Panc1 (cell line): ENCODE results near the gene RUNX1. TPM values are rescaled to one million over a fixed set of nuclear protein-coding genes. Genes with fewer than 3 reads are reported as not detected.

Source experiments
- ATAC-seq: fragments of 200-7000 bp; cut with Tn5 transposase; 2 replicates; pipeline ENCODE4 v1.9.1; 2020; ENCODE audit warnings: mild to moderate bottlenecking, moderate library complexity
- BruUV-seq: library from RNA; stranded (reverse); fragments of 400-500 nt; replicated peaks from 2 replicates; lab custom pipeline; 2021; lab: Mats Ljungman, UMichigan
- CTCF ChIA-PET: fragments of 300-600 bp; sonication (Branson Sonifier 250); formaldehyde crosslinking; loops from one replicate; lab custom pipeline; 2022; ENCODE audit warnings: antibody characterized with exemption; lab: Charles Lee
- POLR2A ChIA-PET: fragments of 300-600 bp; sonication (Branson Sonifier 250); formaldehyde crosslinking; loops from one replicate; lab custom pipeline; 2022; ENCODE audit warnings: antibody characterized with exemption; lab: Charles Lee
- DNase-seq: peaks from one replicate; pipeline ENCODE4 v3.0.0-alpha.2; 2010; ENCODE audit warnings: low read depth, low spot score
- H3K27ac ChIP-seq: 2 replicates; pipeline ENCODE4 v1.5.1; 2011; ENCODE audit warnings: mild to moderate bottlenecking, low read length, inconsistent platforms
- H3K27me3 ChIP-seq: fragments of 200-500 bp; sonication (Bioruptor generic); 2 replicates; pipeline ENCODE4 v1.6.0; 2014; ENCODE audit warnings: low read length, inconsistent platforms; ENCODE audit not compliant: control insufficient read depth, insufficient read depth
- H3K36me3 ChIP-seq: fragments of 200-500 bp; sonication (Bioruptor generic); 2 replicates; pipeline ENCODE4 v1.5.1; 2014; ENCODE audit warnings: inconsistent platforms, mild to moderate bottlenecking, low read length, moderate library complexity; ENCODE audit not compliant: control insufficient read depth, insufficient read depth
- H3K4me1 ChIP-seq: 2 replicates; pipeline ENCODE4 v1.5.1; 2011; ENCODE audit warnings: inconsistent platforms, mild to moderate bottlenecking, low read length, moderate library complexity; ENCODE audit not compliant: control insufficient read depth, insufficient read depth
- H3K4me3 ChIP-seq, 2 experiments: 2 replicates each; pipeline ENCODE4 v1.5.1; 2011 to 2012; ENCODE audit warnings: low read depth in 2 of 2, low read length in 2 of 2, mild to moderate bottlenecking in 2 of 2, inconsistent platforms in 1 of 2, moderate library complexity in 1 of 2
- H3K9me3 ChIP-seq: fragments of 200-500 bp; sonication (Bioruptor generic); 2 replicates; pipeline ENCODE4 v1.5.1; 2014; ENCODE audit warnings: low read depth, mild to moderate bottlenecking, inconsistent platforms, low read length, moderate library complexity; ENCODE audit not compliant: control insufficient read depth, insufficient read depth
- POLR2AphosphoS5 ChIP-seq: IDR thresholded peaks from 2 replicates; pipeline ENCODE4 v1.6.1; 2012; ENCODE audit warnings: mild to moderate bottlenecking, low read depth, low read length, moderate library complexity
- SIN3A ChIP-seq: IDR thresholded peaks from 2 replicates; pipeline ENCODE4 v1.6.1; 2012; ENCODE audit warnings: low read depth, mild to moderate bottlenecking, low read length, moderate library complexity, borderline replicate concordance; ENCODE audit not compliant: insufficient read depth
- TCF7L2 ChIP-seq: IDR thresholded peaks from 2 replicates; pipeline ENCODE4 v1.6.1; 2011; ENCODE audit warnings: mild to moderate bottlenecking, low read depth, low read length, inconsistent platforms
- in situ Hi-C: cut with HindIII; loops from 2 replicates; pipeline ENCODE4 v1.10.0; 2016; ENCODE audit warnings: low sequenced_read_pairs, low pct_unique_long_range_greater_than_20kb
- intact Hi-C: fragments of 100-400 bp; cut with micrococcal nuclease; formaldehyde crosslinking; loops from one replicate; pipeline ENCODE4 v1.10.0; 2022; ENCODE audit not compliant: unreplicated experiment
- total RNA-seq: library from RNA; stranded (reverse); gene quantifications from one replicate; pipeline ENCODE4 v1.2.1, GENCODE V29; 2021; ENCODE audit not compliant: unreplicated experiment
- TF ChIP-seq, protein P1 (sequence below): fragments of 450-650 bp; IDR thresholded peaks from 2 replicates; pipeline ENCODE4 v1.5.1; 2017; ENCODE audit warnings: mild to moderate bottlenecking
- TF ChIP-seq, protein P2 (sequence below), 2 experiments: IDR thresholded peaks; 2 replicates each; pipeline ENCODE4 v1.6.1; 2011 to 2012; ENCODE audit warnings: low read depth in 2 of 2, control low read depth in 1 of 2, low read length in 1 of 2, mild to moderate bottlenecking in 1 of 2, moderate library complexity in 1 of 2; ENCODE audit not compliant: insufficient read depth in 1 of 2

RUNX1 gene
- total RNA-seq, 1 experiment from 2014 or later: 22.4 TPM

DNA sequence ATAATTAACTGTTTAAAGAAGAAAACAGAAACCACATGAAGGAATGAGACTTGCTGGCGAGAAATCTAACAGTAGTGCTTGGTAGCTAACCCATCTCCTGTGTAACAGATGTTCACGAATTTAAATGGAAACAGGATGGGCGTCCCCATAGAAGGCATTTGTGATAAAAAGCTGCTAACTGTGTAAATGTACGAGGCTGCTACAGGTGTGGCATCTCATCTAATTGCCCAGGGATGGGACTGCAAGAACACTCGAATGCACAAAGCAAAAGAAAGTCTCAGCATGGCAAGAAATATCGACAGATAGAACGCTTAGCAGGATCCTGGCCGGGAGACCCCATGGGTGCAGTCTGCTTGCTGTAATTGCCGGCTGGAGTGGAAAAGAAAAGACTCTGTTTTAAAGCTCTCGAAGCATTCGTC is 112.7 kb downstream of the RUNX1 start:
- BruUV-seq: no TSS peak
- in situ Hi-C loops: no loop called here
- no peaks in the 10 kb centered on the region for H3K9me3 ChIP-seq
- ChIA-PET POLR2A (no interaction called here), CTCF (interaction anchor here (0.6 kb wide), 1 partner anchor 1012 kb away, joined by 3 read pairs; no protein-coding TSS in a partner anchor)
- no peaks in the 10 kb centered on the region for H3K4me1 ChIP-seq
- H3K4me3 ChIP-seq: no peak overlapping the region
- H3K36me3 ChIP-seq: no peaks in the 10 kb centered on the region
- H3K27ac ChIP-seq: no peak overlapping the region
- no peak for DNase-seq
- ATAC-seq: no peak
- TF ChIP-seq SIN3A (no peak), TCF7L2 (no peak), POLR2AphosphoS5 (no peak)
- TF ChIP-seq, protein P1, sequence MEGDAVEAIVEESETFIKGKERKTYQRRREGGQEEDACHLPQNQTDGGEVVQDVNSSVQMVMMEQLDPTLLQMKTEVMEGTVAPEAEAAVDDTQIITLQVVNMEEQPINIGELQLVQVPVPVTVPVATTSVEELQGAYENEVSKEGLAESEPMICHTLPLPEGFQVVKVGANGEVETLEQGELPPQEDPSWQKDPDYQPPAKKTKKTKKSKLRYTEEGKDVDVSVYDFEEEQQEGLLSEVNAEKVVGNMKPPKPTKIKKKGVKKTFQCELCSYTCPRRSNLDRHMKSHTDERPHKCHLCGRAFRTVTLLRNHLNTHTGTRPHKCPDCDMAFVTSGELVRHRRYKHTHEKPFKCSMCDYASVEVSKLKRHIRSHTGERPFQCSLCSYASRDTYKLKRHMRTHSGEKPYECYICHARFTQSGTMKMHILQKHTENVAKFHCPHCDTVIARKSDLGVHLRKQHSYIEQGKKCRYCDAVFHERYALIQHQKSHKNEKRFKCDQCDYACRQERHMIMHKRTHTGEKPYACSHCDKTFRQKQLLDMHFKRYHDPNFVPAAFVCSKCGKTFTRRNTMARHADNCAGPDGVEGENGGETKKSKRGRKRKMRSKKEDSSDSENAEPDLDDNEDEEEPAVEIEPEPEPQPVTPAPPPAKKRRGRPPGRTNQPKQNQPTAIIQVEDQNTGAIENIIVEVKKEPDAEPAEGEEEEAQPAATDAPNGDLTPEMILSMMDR: no peak
- TF ChIP-seq, protein P2, sequence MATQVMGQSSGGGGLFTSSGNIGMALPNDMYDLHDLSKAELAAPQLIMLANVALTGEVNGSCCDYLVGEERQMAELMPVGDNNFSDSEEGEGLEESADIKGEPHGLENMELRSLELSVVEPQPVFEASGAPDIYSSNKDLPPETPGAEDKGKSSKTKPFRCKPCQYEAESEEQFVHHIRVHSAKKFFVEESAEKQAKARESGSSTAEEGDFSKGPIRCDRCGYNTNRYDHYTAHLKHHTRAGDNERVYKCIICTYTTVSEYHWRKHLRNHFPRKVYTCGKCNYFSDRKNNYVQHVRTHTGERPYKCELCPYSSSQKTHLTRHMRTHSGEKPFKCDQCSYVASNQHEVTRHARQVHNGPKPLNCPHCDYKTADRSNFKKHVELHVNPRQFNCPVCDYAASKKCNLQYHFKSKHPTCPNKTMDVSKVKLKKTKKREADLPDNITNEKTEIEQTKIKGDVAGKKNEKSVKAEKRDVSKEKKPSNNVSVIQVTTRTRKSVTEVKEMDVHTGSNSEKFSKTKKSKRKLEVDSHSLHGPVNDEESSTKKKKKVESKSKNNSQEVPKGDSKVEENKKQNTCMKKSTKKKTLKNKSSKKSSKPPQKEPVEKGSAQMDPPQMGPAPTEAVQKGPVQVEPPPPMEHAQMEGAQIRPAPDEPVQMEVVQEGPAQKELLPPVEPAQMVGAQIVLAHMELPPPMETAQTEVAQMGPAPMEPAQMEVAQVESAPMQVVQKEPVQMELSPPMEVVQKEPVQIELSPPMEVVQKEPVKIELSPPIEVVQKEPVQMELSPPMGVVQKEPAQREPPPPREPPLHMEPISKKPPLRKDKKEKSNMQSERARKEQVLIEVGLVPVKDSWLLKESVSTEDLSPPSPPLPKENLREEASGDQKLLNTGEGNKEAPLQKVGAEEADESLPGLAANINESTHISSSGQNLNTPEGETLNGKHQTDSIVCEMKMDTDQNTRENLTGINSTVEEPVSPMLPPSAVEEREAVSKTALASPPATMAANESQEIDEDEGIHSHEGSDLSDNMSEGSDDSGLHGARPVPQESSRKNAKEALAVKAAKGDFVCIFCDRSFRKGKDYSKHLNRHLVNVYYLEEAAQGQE (IDR thresholded peaks at IDR 0.05; ENCODE audit: insufficient read depth in 1 of 2, low read depth in 2 of 2, low read length in 1 of 2): no peak
- intact Hi-C loops: no loop called here
- no peaks in the 10 kb centered on the region for H3K27me3 ChIP-seq

GRCh38 chr21:34935898-34936297 is 113.2 kb downstream of the RUNX1 start:
- no peak for TF ChIP-seq TCF7L2
- no peak for TF ChIP-seq POLR2AphosphoS5
- TF ChIP-seq, protein P1: no peak
- no peak for TF ChIP-seq SIN3A
- TF ChIP-seq, protein P2 (IDR thresholded peaks at IDR 0.05; ENCODE audit: insufficient read depth in 1 of 2, low read depth in 2 of 2, low read length in 1 of 2): no peak
- ATAC-seq (no peak), DNase-seq (no peak)
- H3K4me1 ChIP-seq: no peaks in the 10 kb centered on the region
- intact Hi-C loops (no loop called here), in situ Hi-C loops (no loop called here)
- POLR2A ChIA-PET: no interaction called here
- no peak overlapping the region for H3K27ac ChIP-seq
- H3K9me3 ChIP-seq: no peaks in the 10 kb centered on the region
- no TSS peak for BruUV-seq
- no peak overlapping the region for H3K4me3 ChIP-seq
- CTCF ChIA-PET: interaction anchor here (0.6 kb wide), 1 partner anchor 1012 kb away, joined by 3 read pairs; no protein-coding TSS in a partner anchor
- H3K36me3 ChIP-seq: no peaks in the 10 kb centered on the region
- no peaks in the 10 kb centered on the region for H3K27me3 ChIP-seq
